Gastroesophageal sphincter (tissue), 4 donors: Measurements from ENCODE around the gene FRMPD4. TPM values are rescaled to one million over a fixed set of nuclear protein-coding genes. Genes with fewer than 3 reads are reported as not detected.

ENCODE experiments used
- ATAC-seq: fragments of 150-250 bp; one replicate; pipeline ENCODE4 v1.9.1; 2016; ENCODE audit warnings: mild to moderate bottlenecking, moderate library complexity
- H3K27ac ChIP-seq, 4 donors: fragments of 200-600 bp; sonication (generic) in 3 of 4; 1 replicate in 3 of 4; 2 replicates in 1 of 4; pipeline ENCODE4 v1.5.1; 2016 to 2019
- H3K27me3 ChIP-seq: fragments of 200-600 bp; sonication (generic); one replicate; pipeline ENCODE4 v1.5.1; 2019
- H3K36me3 ChIP-seq, 2 donors: fragments of 200-600 bp; sonication (generic); one replicate each; pipeline ENCODE4 v1.5.1; 2019; ENCODE audit warnings: control low read depth in 1 of 2
- H3K4me1 ChIP-seq, 3 donors: fragments of 200-600 bp; sonication (generic); 1 replicate in 2 of 3; 2 replicates in 1 of 3; pipeline ENCODE4 v1.5.1; 2016 to 2019; ENCODE audit warnings: control low read depth in 2 of 3
- H3K4me3 ChIP-seq, 2 donors: fragments of 200-600 bp; sonication (generic); one replicate each; pipeline ENCODE4 v1.5.1; 2019; ENCODE audit warnings: mild to moderate bottlenecking in 1 of 2, moderate library complexity in 1 of 2
- H3K9me3 ChIP-seq, 3 donors: fragments of 200-600 bp; sonication (generic); one replicate each; pipeline ENCODE4 v1.5.1; 2017 to 2019; ENCODE audit warnings: control low read depth in 2 of 3
- EP300 ChIP-seq: sonication (generic); formaldehyde crosslinking; IDR thresholded peaks from one replicate; pipeline ENCODE4 v1.6.1; 2017; ENCODE audit warnings: antibody characterized with exemption, mild to moderate bottlenecking
- POLR2A ChIP-seq, 2 donors: fragments of 450-650 bp; IDR thresholded peaks; one replicate each; pipeline ENCODE4 v1.6.1; 2017; ENCODE audit warnings: antibody characterized with exemption in 2 of 2, mild to moderate bottlenecking in 2 of 2, moderate library complexity in 1 of 2
- POLR2AphosphoS5 ChIP-seq: sonication (generic); formaldehyde crosslinking; IDR thresholded peaks from one replicate; pipeline ENCODE4 v1.6.1; 2017; ENCODE audit warnings: antibody characterized with exemption
- WGBS, 2 donors: methylation state at CpG; one replicate each; pipeline ENCODE4 v1.1.5; 2018; ENCODE audit warnings: low coverage in 1 of 2; 5-methylcytosine and 5-hydroxymethylcytosine counted together
- total RNA-seq, 4 donors: library from RNA; depleted of rRNA; stranded (reverse); fragments of >200 nt; gene quantifications; one replicate each; pipeline ENCODE4 v1.1.0, GENCODE V29; 2016
- TF ChIP-seq, protein P1 (sequence below), 4 experiments: fragments of 200-600 bp in 2 of 4; fragments of 450-650 bp in 2 of 4; sonication (generic) in 1 of 4; IDR thresholded peaks; one replicate each; pipeline ENCODE4 v1.5.1; 2017 to 2019; ENCODE audit warnings: antibody characterized with exemption in 4 of 4, mild to moderate bottlenecking in 2 of 4, moderate library complexity in 2 of 4

Gene FRMPD4
- total RNA-seq, 4 donors from 2014 or later, result 0.31 to 2.1 (median 1.3) TPM; not detected in 1

DNA sequence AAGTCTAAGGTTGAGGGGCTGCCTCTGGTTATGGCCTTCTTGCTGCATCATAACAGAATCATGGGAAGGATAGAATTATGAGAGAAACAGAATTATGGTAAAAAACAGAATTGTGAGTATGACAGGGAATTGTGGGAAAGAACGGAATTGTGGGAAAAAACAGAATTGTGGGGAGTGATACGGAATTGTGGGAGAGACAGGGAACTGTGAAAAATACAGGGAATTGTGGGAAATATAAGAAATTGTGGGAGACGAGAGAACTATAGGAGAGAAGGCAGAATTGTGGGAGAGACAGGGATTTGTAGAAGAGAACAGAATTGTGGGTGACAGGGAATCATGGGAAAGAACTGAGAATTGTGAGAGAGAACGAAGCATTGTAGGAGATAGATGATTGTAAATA, 159.1 kb downstream of the FRMPD4 start:
- no peaks in the 10 kb centered on the region for H3K4me1 ChIP-seq
- TF ChIP-seq, protein P1, sequence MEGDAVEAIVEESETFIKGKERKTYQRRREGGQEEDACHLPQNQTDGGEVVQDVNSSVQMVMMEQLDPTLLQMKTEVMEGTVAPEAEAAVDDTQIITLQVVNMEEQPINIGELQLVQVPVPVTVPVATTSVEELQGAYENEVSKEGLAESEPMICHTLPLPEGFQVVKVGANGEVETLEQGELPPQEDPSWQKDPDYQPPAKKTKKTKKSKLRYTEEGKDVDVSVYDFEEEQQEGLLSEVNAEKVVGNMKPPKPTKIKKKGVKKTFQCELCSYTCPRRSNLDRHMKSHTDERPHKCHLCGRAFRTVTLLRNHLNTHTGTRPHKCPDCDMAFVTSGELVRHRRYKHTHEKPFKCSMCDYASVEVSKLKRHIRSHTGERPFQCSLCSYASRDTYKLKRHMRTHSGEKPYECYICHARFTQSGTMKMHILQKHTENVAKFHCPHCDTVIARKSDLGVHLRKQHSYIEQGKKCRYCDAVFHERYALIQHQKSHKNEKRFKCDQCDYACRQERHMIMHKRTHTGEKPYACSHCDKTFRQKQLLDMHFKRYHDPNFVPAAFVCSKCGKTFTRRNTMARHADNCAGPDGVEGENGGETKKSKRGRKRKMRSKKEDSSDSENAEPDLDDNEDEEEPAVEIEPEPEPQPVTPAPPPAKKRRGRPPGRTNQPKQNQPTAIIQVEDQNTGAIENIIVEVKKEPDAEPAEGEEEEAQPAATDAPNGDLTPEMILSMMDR (IDR thresholded peaks at IDR 0.05), result no peak
- no peak for TF ChIP-seq POLR2A (IDR thresholded peaks at IDR 0.05)
- TF ChIP-seq EP300, result no peak
- TF ChIP-seq POLR2AphosphoS5, result no peak
- no peak overlapping the region for H3K27ac ChIP-seq
- H3K4me3 ChIP-seq, result no peak overlapping the region
- no peaks in the 10 kb centered on the region for H3K27me3 ChIP-seq
- 89 to 90% methylated on average over 4 of the region's 4 CpGs for WGBS, 2 donors
- H3K36me3 ChIP-seq, result no peaks in the 10 kb centered on the region
- no peaks in the 10 kb centered on the region for H3K9me3 ChIP-seq
- ATAC-seq, result no peak

GRCh38 chrX:12301288-12301687, 163.0 kb downstream of the FRMPD4 start:
- TF ChIP-seq, protein P1 (IDR thresholded peaks at IDR 0.05), result no peak
- no peak for TF ChIP-seq POLR2AphosphoS5
- no peak for TF ChIP-seq POLR2A (IDR thresholded peaks at IDR 0.05)
- no peak for TF ChIP-seq EP300
- no peak for ATAC-seq
- 82 to 87% methylated on average over 1 to 3 of the region's 3 CpGs for WGBS, 2 donors
- Histone ChIP-seq H3K4me1 (no peaks in the 10 kb centered on the region), H3K36me3 (no peaks in the 10 kb centered on the region), H3K9me3 (no peaks in the 10 kb centered on the region), H3K4me3 (no peak overlapping the region), H3K27me3 (no peaks in the 10 kb centered on the region), H3K27ac (no peak overlapping the region)

- WGBS, 2 donors, result 47 to 67% methylated on average over 2 of the region's 2 CpGs
- Histone ChIP-seq H3K4me3 (no peak overlapping the region), H3K27ac (no peak overlapping the region)
Observed at GRCh38 chrX:12304261-12304660, 166.0 kb downstream of the FRMPD4 start.

DNA sequence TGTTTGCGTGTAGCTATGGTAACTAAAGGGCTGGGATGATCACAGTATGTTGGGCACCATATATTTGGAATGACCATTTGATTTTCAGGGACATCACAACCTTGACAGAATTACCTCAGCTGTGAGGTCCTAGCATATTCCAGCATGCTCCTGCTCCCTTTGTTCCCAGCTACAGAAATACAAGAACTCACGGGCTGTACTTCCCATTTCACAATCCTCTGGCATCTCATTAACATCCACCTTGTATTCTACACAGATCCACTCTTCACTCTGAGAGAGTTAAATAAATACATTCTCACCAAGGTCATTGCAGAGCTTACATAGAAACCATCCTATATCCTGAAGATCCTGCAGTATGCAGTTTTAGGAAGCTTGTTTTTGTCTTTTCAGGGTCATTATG, 169.7 kb downstream of the FRMPD4 start:
- Histone ChIP-seq H3K4me1 (no peaks in the 10 kb centered on the region), H3K36me3 (no peaks in the 10 kb centered on the region), H3K27ac (no peak overlapping the region), H3K9me3 (no peaks in the 10 kb centered on the region), H3K4me3 (no peak overlapping the region), H3K27me3 (no peaks in the 10 kb centered on the region)
- TF ChIP-seq, protein P1 (IDR thresholded peaks at IDR 0.05), result no peak
- TF ChIP-seq POLR2A (IDR thresholded peaks at IDR 0.05) (no peak), EP300 (no peak), POLR2AphosphoS5 (no peak)
- no peak for ATAC-seq
- 57 to 70% methylated on average over 1 to 2 of the region's 2 CpGs for WGBS, 2 donors

More at GRCh38 chrX:12304261-12304660, 166.0 kb downstream of the FRMPD4 start:
- Histone ChIP-seq H3K9me3 (no peaks in the 10 kb centered on the region), H3K4me1 (no peaks in the 10 kb centered on the region), H3K27me3 (no peaks in the 10 kb centered on the region), H3K36me3 (no peaks in the 10 kb centered on the region)
- no peak for ATAC-seq
- no peak for TF ChIP-seq POLR2A (IDR thresholded peaks at IDR 0.05)
- TF ChIP-seq, protein P1 (IDR thresholded peaks at IDR 0.05), result no peak
- no peak for TF ChIP-seq POLR2AphosphoS5
- TF ChIP-seq EP300, result no peak

DNA sequence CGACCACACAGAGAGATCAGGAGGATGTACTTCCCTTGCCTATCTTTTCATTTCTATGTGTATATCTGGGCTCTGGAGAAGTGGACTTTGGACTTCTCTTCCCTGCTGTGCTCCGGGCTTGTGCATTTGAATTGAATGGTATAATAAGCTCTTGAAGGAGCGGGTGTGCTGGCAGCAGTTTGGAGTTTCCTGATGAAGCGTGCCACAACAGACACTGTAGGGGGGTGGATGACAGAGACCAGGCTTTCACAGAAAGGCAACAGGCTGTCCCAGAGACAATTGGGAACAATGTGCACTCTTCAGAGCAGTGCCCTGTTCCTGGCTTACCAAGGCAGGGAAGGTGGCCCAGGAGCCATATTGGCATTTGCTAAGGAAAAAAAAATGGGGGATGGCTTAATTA, 170.1 kb downstream of the FRMPD4 start:
- WGBS, 2 donors, result 100% methylated on average over 1 of the region's 4 CpGs; no CpG with 5 or more reads in 1 of the 2 donors
- H3K27ac ChIP-seq, result no peak overlapping the region
- no peak for ATAC-seq
- no peaks in the 10 kb centered on the region for H3K27me3 ChIP-seq
- H3K4me3 ChIP-seq, result no peak overlapping the region
- H3K4me1 ChIP-seq, result no peaks in the 10 kb centered on the region
- no peaks in the 10 kb centered on the region for H3K36me3 ChIP-seq
- no peaks in the 10 kb centered on the region for H3K9me3 ChIP-seq
- TF ChIP-seq EP300 (no peak), POLR2AphosphoS5 (no peak), POLR2A (IDR thresholded peaks at IDR 0.05) (no peak)
- TF ChIP-seq, protein P1 (IDR thresholded peaks at IDR 0.05), result no peak
